GM10266 (cell line): ENCODE data around the gene LIPT2.

ENCODE experiments used
- DNase-seq: peaks from one replicate; pipeline ENCODE4 v3.0.0; 2012; ENCODE audit errors: extremely low spot score
- TF ChIP-seq, protein P1 (sequence below): IDR thresholded peaks from 2 replicates; pipeline ENCODE4 v1.5.1; 2012; ENCODE audit warnings: mild to moderate bottlenecking, low read depth; ENCODE audit not compliant: control insufficient read depth, insufficient read depth; ENCODE audit errors: missing control alignments

LIPT2 gene

DNA sequence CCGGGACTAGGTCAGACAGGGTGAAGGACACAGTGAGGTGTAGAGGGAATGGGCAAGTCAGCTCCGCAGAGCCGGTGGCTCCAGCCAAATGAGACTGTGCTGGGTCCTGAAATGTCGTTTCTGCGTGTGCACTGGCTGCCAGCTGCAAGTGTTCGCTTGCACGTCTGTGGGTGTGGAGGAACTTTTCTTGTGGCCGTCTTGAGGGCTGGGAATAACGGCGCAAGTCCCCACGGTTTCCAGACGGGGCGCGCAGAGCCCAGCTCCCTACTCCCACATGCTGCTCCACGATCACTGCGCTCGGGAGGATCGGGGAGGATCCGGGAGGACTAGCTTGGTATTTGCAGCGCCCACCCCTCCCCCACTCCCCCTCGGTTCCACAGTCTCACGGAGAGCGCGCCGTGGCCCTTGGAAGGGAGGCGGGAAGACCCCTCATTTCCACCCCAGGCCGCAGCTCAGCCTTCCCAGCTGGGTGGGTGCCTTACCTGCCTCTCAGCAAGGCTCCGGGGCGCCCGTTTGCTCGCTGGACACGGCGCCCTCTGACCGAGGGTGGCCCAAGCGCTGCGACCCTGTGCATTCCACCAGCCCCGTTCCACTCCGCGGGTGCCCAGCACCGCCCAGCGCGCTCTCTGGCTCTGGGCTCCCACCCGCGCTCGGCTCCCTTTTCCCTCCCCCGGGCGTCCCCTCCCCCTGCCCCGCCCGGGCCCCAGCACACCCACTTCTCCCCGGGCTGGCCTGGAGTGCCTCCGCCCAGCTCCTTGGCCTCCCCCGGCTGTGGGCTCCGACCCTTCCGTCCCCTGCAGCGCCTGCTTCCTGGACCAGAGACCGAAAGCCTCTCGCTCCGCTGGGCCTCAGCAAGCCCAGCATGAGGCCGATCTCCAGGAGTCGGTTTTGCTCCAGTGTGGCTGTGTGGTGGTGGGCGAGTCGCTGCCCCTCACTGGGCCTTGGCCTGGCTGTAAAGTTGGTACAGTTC, 26.3 kb downstream of the LIPT2 start, which contains the start of gene KCNE3:
Gene KCNE3 (minus strand): TSS at position 634 of the 970 bp plus-strand sequence. CDS start 9,986 bp downstream, outside the sequence.
- TF ChIP-seq, protein P1, sequence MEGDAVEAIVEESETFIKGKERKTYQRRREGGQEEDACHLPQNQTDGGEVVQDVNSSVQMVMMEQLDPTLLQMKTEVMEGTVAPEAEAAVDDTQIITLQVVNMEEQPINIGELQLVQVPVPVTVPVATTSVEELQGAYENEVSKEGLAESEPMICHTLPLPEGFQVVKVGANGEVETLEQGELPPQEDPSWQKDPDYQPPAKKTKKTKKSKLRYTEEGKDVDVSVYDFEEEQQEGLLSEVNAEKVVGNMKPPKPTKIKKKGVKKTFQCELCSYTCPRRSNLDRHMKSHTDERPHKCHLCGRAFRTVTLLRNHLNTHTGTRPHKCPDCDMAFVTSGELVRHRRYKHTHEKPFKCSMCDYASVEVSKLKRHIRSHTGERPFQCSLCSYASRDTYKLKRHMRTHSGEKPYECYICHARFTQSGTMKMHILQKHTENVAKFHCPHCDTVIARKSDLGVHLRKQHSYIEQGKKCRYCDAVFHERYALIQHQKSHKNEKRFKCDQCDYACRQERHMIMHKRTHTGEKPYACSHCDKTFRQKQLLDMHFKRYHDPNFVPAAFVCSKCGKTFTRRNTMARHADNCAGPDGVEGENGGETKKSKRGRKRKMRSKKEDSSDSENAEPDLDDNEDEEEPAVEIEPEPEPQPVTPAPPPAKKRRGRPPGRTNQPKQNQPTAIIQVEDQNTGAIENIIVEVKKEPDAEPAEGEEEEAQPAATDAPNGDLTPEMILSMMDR = no peak
- no peak for DNase-seq

DNA sequence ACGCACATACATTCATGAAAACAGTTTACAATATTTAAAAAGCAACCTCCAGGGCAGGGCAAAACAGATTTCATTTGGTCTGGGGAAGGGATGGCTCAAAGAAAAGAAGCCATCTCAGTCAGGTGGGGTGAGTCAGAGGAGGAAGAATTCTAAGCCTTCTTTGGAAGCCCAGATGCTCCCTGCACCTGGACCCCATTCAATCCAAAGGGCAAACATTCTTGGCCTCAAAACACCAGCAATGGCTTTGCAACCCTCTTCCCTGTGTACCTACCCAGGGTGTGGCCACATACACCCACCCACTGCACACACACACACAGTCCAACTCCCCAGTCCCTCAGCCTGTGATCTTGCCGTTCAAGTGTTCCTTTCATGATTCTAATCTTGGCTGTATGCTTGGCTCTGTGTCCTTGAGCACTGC, 28.2 kb downstream of the LIPT2 start:
- DNase-seq = no peak
- TF ChIP-seq, protein P1 = no peak

DNA sequence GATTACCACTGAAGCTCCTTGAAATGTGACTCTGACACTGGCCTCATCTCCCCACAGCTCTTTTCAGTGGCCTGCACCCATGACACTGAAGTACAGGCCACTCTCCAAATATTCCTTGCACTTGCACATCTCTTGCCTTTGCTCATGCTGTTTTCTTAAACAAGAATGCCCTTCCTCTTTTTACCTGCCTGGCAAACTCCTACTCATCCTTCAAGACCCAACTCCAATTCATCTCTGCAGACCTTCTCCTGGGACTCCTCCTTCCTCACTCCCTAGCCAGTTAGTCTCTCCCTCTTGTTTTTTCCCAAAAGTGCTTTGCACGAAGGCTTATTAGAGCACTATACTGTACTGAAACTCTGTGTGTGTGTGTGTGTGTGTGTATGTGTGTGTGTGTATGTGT, 28.8 kb downstream of the LIPT2 start:
- DNase-seq = no peak
- TF ChIP-seq, protein P1 = no peak

DNA sequence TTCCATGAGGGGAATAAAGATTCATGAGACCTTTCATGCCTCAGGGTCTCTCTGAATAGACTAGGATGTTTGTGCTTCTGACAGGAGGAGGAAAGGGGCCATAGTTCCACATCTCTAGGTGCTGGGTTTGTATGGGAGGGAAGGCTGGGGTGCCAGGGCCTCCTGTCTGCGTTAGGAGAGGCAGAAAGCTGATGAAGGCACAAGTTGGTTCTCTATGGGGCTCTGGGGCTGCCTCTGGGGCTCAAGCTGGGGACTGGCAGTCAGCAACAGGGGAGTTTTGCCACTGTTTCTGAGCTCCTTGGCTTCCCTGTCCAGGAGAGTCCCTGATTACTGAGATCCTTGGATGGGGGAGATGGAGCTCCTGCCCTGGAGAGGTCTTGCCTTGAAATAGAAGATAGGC, 30.3 kb downstream of the LIPT2 start:
- TF ChIP-seq, protein P1 = no peak
- DNase-seq = no peak

DNA sequence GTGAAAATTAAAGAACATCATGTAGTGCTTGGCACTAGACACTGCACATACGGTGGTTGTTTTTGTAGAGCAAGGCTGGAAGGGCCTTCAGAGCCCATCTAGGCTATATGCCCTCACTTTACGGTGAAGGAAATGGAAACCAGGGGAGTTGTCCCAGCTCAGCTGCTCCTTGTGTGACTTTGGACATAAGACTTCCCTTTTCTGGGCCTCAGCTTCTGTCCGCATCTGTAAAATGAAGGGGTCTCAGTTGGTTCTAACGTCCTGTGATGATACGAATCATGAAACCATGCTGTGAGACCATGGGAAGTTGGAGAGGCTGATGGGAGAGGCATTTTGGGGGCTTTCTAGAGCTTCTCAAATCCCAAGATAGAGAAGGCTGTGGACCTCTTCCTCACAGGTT, 30.9 kb downstream of the LIPT2 start:
- TF ChIP-seq, protein P1 = no peak
- no peak for DNase-seq

DNA sequence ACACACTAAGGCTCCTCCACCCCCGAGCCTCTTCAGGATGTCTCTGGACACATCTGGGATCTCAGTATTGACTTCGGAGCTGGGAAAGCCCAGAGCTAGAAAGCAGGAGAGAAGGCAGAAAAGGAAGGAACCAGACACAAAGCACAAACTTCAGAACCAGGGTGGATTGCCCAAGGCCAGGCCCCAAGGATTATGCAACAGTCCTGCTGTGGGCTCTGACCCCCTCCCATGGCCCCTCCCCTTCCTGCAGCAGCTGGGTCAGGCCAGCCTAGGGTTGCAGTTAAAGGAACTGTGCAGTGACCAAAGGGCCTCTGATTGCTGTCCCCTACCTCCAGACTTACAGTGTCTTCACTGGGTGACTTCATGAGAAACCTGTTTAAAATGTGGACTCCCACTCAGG, 31.5 kb downstream of the LIPT2 start:
- DNase-seq = no peak
- TF ChIP-seq, protein P1 = no peak
